H9 (cell line): ENCODE data around the gene ATP2A2. TPM values are rescaled to one million over a fixed set of nuclear protein-coding genes. Genes with fewer than 3 reads are reported as not detected.

Experiments
- DNase-seq: peaks from one replicate; pipeline ENCODE4 v3.0.0-alpha.2; 2017
- H2AFZ ChIP-seq: one replicate; pipeline ENCODE4 v1.6.1; 2013; ENCODE audit warnings: mild to moderate bottlenecking, low read length, control low read depth, moderate library complexity
- H2AK5ac ChIP-seq: 2 replicates; pipeline ENCODE4 v1.6.1; 2013; ENCODE audit warnings: low read length, control low read depth, mixed read lengths; ENCODE audit not compliant: insufficient read length
- H2BK120ac ChIP-seq: one replicate; pipeline ENCODE4 v1.6.1; 2013; ENCODE audit warnings: low read depth, mild to moderate bottlenecking, low read length, control low read depth, inconsistent platforms; ENCODE audit not compliant: poor library complexity, severe bottlenecking
- H2BK12ac ChIP-seq: 2 replicates; pipeline ENCODE4 v1.6.1; 2013; ENCODE audit warnings: low read length, control low read depth, mixed read lengths, low read depth; ENCODE audit not compliant: insufficient read length
- H2BK15ac ChIP-seq: 2 replicates; pipeline ENCODE4 v1.6.1; 2013; ENCODE audit warnings: low read depth, low read length, control low read depth
- H2BK20ac ChIP-seq: one replicate; pipeline ENCODE4 v1.6.1; 2013; ENCODE audit warnings: low read depth, mild to moderate bottlenecking, low read length, control low read depth, inconsistent platforms; ENCODE audit not compliant: poor library complexity, severe bottlenecking
- H2BK5ac ChIP-seq: 2 replicates; pipeline ENCODE4 v1.6.1; 2013; ENCODE audit warnings: low read length, control low read depth, mixed read lengths; ENCODE audit not compliant: insufficient read length
- H3K14ac ChIP-seq: 2 replicates; pipeline ENCODE4 v1.6.1; 2013; ENCODE audit warnings: low read length, control low read depth; ENCODE audit not compliant: insufficient read depth
- H3K18ac ChIP-seq: 2 replicates; pipeline ENCODE4 v1.6.1; 2013; ENCODE audit warnings: low read depth, mild to moderate bottlenecking, mixed read lengths, low read length, control low read depth; ENCODE audit not compliant: insufficient read length
- H3K23ac ChIP-seq: 2 replicates; pipeline ENCODE4 v1.6.1; 2013; ENCODE audit warnings: low read length, control low read depth, mixed read lengths, low read depth; ENCODE audit not compliant: insufficient read length
- H3K23me2 ChIP-seq: 2 replicates; pipeline ENCODE4 v1.6.1; 2013; ENCODE audit warnings: low read depth, mild to moderate bottlenecking, mixed read lengths, low read length, control low read depth; ENCODE audit not compliant: insufficient read length, poor library complexity, severe bottlenecking
- H3K27ac ChIP-seq: 2 replicates; pipeline ENCODE4 v1.5.1; 2013; ENCODE audit warnings: low read length, control low read depth, mixed read lengths, low read depth; ENCODE audit not compliant: insufficient read length
- H3K27me3 ChIP-seq: 2 replicates; pipeline ENCODE4 v1.6.1; 2013; ENCODE audit warnings: low read length, control low read depth, inconsistent platforms; ENCODE audit not compliant: insufficient read depth
- H3K4ac ChIP-seq: 2 replicates; pipeline ENCODE4 v1.6.1; 2013; ENCODE audit warnings: low read depth, mild to moderate bottlenecking, control low read depth, inconsistent platforms, low read length, moderate library complexity
- H3K4me1 ChIP-seq: 2 replicates; pipeline ENCODE4 v1.6.1; 2013; ENCODE audit warnings: low read length, control low read depth, inconsistent platforms; ENCODE audit not compliant: insufficient read depth
- H3K4me2 ChIP-seq: 2 replicates; pipeline ENCODE4 v1.6.1; 2013; ENCODE audit warnings: low read length, control low read depth, mixed read lengths; ENCODE audit not compliant: insufficient read length, insufficient read depth
- H3K56ac ChIP-seq: 2 replicates; pipeline ENCODE4 v1.6.1; 2013; ENCODE audit warnings: low read depth, mild to moderate bottlenecking, mixed read lengths, low read length, control low read depth; ENCODE audit not compliant: insufficient read length
- H3K79me1 ChIP-seq: 2 replicates; pipeline ENCODE4 v1.6.1; 2013; ENCODE audit warnings: low read depth, mild to moderate bottlenecking, moderate library complexity, low read length, control low read depth, inconsistent platforms; ENCODE audit not compliant: insufficient read depth, poor library complexity, severe bottlenecking
- H3K79me2 ChIP-seq: 2 replicates; pipeline ENCODE4 v1.6.1; 2013; ENCODE audit warnings: low read length, control low read depth, inconsistent platforms; ENCODE audit not compliant: insufficient read depth
- H3K9ac ChIP-seq: 2 replicates; pipeline ENCODE4 v1.6.1; 2013; ENCODE audit warnings: low read length, control low read depth, mixed read lengths; ENCODE audit not compliant: insufficient read length; ENCODE audit errors: extremely low read depth
- H3K9me3 ChIP-seq: one replicate; pipeline ENCODE4 v1.6.1; 2013; ENCODE audit warnings: low read depth, low read length, inconsistent platforms; ENCODE audit not compliant: control insufficient read depth
- H3T11ph ChIP-seq: one replicate; pipeline ENCODE4 v1.6.1; 2013; ENCODE audit warnings: mild to moderate bottlenecking, low read length, control low read depth, inconsistent platforms
- H4K20me1 ChIP-seq: one replicate; pipeline ENCODE4 v1.6.1; 2013; ENCODE audit not compliant: control insufficient read depth, insufficient read length, insufficient read depth
- H4K5ac ChIP-seq: 2 replicates; pipeline ENCODE4 v1.6.1; 2013; ENCODE audit warnings: low read depth, mild to moderate bottlenecking, mixed read lengths, low read length, control low read depth; ENCODE audit not compliant: insufficient read length
- H4K8ac ChIP-seq: replicated peaks from 2 replicates; pipeline ENCODE4 v1.6.1; 2013; ENCODE audit warnings: low read length, control low read depth, mixed read lengths, low read depth; ENCODE audit not compliant: insufficient read length
- H4K91ac ChIP-seq: 2 replicates; pipeline ENCODE4 v1.6.1; 2013; ENCODE audit warnings: low read depth, mild to moderate bottlenecking, moderate library complexity, mixed read lengths, low read length, control low read depth; ENCODE audit not compliant: insufficient read length
- H3K27ac Mint-ChIP-seq, 3 experiments: 2 replicates in 2 of 3; 3 replicates in 1 of 3; pipeline ENCODE4 v1.8.0; 2020 to 2021; ENCODE audit warnings: mixed read lengths in 3 of 3, mild to moderate bottlenecking in 1 of 3, moderate library complexity in 1 of 3
- H3K27me3 Mint-ChIP-seq: 2 replicates; pipeline ENCODE4 v1.8.0; 2021; ENCODE audit warnings: low read depth, mild to moderate bottlenecking, moderate library complexity, mixed read lengths
- H3K36me3 Mint-ChIP-seq, 3 experiments: 2 replicates in 2 of 3; 3 replicates in 1 of 3; pipeline ENCODE4 v1.8.0; 2020 to 2021; ENCODE audit warnings: low read depth in 3 of 3, mixed read lengths in 3 of 3; ENCODE audit not compliant: insufficient read depth in 1 of 3
- H3K4me1 Mint-ChIP-seq, 2 experiments: 2 replicates each; pipeline ENCODE4 v1.8.0; 2020; ENCODE audit warnings: mixed read lengths in 2 of 2
- H3K4me3 Mint-ChIP-seq, 2 experiments: 2 replicates in 1 of 2; 3 replicates in 1 of 2; pipeline ENCODE4 v1.8.0; 2020 to 2021; ENCODE audit warnings: mild to moderate bottlenecking in 2 of 2, mixed read lengths in 2 of 2, moderate library complexity in 1 of 2
- H3K9me3 Mint-ChIP-seq, 2 experiments: 2 replicates in 1 of 2; 3 replicates in 1 of 2; pipeline ENCODE4 v1.8.0; 2020; ENCODE audit warnings: mild to moderate bottlenecking in 2 of 2, mixed read lengths in 2 of 2, moderate library complexity in 1 of 2
- WGBS: extraction: QIAGEN DNeasy Blood & Tissue Kit; methylation state at CpG from one replicate; pipeline ENCODE4 v1.1.7; 2013; ENCODE audit warnings: missing lambda C conversion rate, low lambda C conversion rate, mixed read lengths; ENCODE audit not compliant: insufficient read length; ENCODE audit errors: extremely low coverage; 5-methylcytosine and 5-hydroxymethylcytosine counted together
- total RNA-seq: library from RNA; stranded (reverse); gene quantifications from 2 replicates; pipeline ENCODE4 v1.2.1, GENCODE V29; 2021
- TF ChIP-seq, protein P1 (sequence below): fragments of 200-600 bp; sonication (generic); conservative IDR thresholded peaks from 3 replicates; pipeline ENCODE4 v1.8.0; 2021; ENCODE audit warnings: antibody characterized with exemption, mild to moderate bottlenecking

The ATP2A2 gene
- total RNA-seq, 1 experiment from 2014 or later, result 257 TPM

- Histone ChIP-seq H3K4me1 (no peaks in the 10 kb centered on the region), H2AK5ac (no peak overlapping the region), H3K18ac (no peak overlapping the region), H3K79me1 (no peaks in the 10 kb centered on the region), H4K91ac (no peak overlapping the region), H3K23ac (no peak overlapping the region), H3T11ph (no peak overlapping the region), H3K56ac (no peak overlapping the region), H4K20me1 (no peaks in the 10 kb centered on the region), H2BK15ac (no peak overlapping the region), H2AFZ (no peak overlapping the region), H4K5ac (no peak overlapping the region), H3K14ac (no peak overlapping the region), H3K23me2 (no peaks in the 10 kb centered on the region), H2BK12ac (no peak overlapping the region), H3K9ac (no peak overlapping the region), H3K27me3 (no peaks in the 10 kb centered on the region), H3K9me3 (no peaks in the 10 kb centered on the region), H2BK5ac (no peak overlapping the region), H2BK120ac (no peak overlapping the region), H4K8ac (no peak overlapping the region), H3K4me2 (no peak overlapping the region), H3K79me2 (no peaks in the 10 kb centered on the region), H3K4ac (no peak overlapping the region), H3K27ac (no peak overlapping the region), H2BK20ac (no peak overlapping the region)
- no peaks in the 10 kb centered on the region for H3K9me3 Mint-ChIP-seq
- no peak overlapping the region for H3K4me3 Mint-ChIP-seq
- no peak for DNase-seq
- no CpG with 5 or more reads among the region's 2 CpGs for WGBS
- H3K36me3 Mint-ChIP-seq, result peaks cover 26 to 75% (median 57%) of the 10 kb centered on the region in 3 experiments
- TF ChIP-seq, protein P1, sequence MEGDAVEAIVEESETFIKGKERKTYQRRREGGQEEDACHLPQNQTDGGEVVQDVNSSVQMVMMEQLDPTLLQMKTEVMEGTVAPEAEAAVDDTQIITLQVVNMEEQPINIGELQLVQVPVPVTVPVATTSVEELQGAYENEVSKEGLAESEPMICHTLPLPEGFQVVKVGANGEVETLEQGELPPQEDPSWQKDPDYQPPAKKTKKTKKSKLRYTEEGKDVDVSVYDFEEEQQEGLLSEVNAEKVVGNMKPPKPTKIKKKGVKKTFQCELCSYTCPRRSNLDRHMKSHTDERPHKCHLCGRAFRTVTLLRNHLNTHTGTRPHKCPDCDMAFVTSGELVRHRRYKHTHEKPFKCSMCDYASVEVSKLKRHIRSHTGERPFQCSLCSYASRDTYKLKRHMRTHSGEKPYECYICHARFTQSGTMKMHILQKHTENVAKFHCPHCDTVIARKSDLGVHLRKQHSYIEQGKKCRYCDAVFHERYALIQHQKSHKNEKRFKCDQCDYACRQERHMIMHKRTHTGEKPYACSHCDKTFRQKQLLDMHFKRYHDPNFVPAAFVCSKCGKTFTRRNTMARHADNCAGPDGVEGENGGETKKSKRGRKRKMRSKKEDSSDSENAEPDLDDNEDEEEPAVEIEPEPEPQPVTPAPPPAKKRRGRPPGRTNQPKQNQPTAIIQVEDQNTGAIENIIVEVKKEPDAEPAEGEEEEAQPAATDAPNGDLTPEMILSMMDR, result no peak
- no peaks in the 10 kb centered on the region for H3K4me1 Mint-ChIP-seq
- no peaks in the 10 kb centered on the region for H3K27me3 Mint-ChIP-seq
- peak overlapping the region in 1 of 3 experiments; percentile 51; a peak in 1 of 7 replicates for H3K27ac Mint-ChIP-seq
Observed at GRCh38 chr12:110373425-110373824, 92.4 kb downstream of the ATP2A2 start.
